ENCODE measurements around the gene CFAP92.

DNA sequence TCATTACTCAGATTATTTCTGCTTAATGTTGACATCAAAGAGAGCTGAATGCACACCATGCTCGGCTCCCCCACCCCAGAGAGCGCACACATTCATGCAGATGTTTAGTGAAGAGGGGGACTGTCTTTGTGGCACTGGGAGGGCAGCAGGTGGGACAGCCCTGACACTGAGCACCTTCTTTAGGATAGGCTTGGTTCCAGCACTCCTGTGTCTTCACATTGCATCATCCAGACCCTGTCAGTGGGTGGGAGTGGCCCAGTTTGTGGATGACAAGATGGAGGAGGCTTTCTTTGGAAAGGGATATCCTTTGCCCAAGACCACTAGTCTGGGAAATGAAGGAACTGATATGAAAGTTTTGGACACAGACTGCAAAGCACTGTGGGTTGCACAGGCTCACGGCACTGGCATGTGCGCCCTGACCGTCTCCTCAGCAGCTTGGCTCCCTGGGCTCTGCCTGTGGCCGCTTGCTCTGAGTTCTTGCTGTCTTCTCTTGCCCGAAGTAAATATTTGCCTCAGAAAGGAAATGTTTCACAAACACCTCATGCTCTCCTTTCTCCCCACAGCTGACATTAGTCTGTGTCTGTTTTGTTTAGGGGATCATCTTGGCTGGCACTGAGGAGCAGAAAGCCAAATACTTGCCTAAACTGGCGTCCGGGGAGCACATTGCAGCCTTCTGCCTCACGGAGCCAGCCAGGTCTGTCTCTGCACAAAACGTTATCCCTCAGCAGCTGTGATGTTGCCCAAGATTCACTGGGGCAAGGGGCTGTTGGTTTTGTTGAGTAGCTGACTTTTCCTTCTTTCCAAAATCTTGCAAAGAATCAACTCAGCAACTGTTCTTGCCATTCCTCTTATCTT, 97.8 kb downstream of the CFAP92 start:
- TF ChIP-seq, protein P1, sequence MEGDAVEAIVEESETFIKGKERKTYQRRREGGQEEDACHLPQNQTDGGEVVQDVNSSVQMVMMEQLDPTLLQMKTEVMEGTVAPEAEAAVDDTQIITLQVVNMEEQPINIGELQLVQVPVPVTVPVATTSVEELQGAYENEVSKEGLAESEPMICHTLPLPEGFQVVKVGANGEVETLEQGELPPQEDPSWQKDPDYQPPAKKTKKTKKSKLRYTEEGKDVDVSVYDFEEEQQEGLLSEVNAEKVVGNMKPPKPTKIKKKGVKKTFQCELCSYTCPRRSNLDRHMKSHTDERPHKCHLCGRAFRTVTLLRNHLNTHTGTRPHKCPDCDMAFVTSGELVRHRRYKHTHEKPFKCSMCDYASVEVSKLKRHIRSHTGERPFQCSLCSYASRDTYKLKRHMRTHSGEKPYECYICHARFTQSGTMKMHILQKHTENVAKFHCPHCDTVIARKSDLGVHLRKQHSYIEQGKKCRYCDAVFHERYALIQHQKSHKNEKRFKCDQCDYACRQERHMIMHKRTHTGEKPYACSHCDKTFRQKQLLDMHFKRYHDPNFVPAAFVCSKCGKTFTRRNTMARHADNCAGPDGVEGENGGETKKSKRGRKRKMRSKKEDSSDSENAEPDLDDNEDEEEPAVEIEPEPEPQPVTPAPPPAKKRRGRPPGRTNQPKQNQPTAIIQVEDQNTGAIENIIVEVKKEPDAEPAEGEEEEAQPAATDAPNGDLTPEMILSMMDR (IDR thresholded peaks at IDR 0.05): no peak
- no peak for TF ChIP-seq POLR2A (IDR thresholded peaks at IDR 0.05)

Measured in heart left ventricle (tissue), 13 donors.